ENCODE results near the gene CDH10.

The CDH10 gene

DNA sequence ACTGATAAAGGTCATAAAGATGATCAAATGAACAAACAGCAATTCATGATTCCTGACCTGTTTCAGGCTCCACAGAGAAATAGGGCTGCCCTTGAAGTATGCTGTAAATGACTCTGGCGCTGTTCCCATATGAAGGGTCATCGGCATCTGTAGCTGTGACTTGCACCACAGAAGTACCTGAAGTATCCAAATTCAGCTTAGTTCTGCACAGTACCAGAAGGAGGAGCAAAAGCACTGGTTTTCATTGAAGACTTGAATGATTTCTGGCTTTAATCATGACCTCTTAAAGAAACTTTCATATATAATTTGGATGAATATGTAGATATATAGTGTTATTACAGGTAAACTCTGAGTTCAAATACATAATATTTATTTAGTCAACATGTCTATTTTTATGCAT is 109.1 kb downstream of the CDH10 start:
- no peak for TF ChIP-seq CTCF (IDR thresholded peaks at IDR 0.05; ENCODE audit: low read depth, low read length)
- no peak for TF ChIP-seq EZH2phosphoT487 (IDR thresholded peaks at IDR 0.05; ENCODE audit: low read depth)
- Histone ChIP-seq H3K79me2 (ENCODE audit: low read length) (no peaks in the 10 kb centered on the region), H3K27ac (ENCODE audit: low read length) (no peak overlapping the region), H4K20me1 (ENCODE audit: insufficient read depth, low read length) (no peaks in the 10 kb centered on the region), H2AFZ (ENCODE audit: low read depth, low read length) (no peak overlapping the region), H3K4me1 (ENCODE audit: low read length) (peaks cover 4% of the 10 kb centered on the region; the same call in 1 of the 2 replicates), H3K4me2 (ENCODE audit: low read length) (no peak overlapping the region), H3K4me3 (ENCODE audit: low read length) (no peak overlapping the region), H3K36me3 (replicated peaks; ENCODE audit: low read depth, low read length) (no peaks in the 10 kb centered on the region), H3K27me3 (ENCODE audit: low read depth, low read length) (no peaks in the 10 kb centered on the region), H3K9ac (ENCODE audit: low read length) (no peak overlapping the region), H3K9me3 (ENCODE audit: insufficient read depth, low read length) (no peaks in the 10 kb centered on the region)

DNA sequence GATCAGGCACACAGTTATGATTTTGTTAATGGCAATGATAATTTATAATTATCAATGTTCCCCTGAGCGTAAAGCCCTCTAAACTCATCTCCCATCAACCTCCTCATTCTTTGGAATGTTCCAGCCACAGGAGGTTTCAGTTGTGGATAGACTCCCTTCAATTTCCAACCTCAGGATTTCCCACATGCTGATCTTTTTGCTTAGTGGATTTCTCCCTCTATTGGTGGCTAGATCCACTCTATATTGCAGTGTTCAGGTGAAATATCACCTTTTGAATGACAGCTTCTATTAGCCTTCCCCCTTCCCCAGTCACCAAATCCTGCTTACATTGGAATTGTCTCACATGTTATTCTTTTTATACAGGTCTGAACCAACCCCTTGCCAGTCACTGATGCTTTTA is 113.9 kb downstream of the CDH10 start:
- Histone ChIP-seq H3K9ac (ENCODE audit: low read length) (no peak overlapping the region), H3K4me2 (ENCODE audit: low read length) (no peak overlapping the region), H4K20me1 (ENCODE audit: insufficient read depth, low read length) (no peaks in the 10 kb centered on the region), H3K27me3 (ENCODE audit: low read depth, low read length) (no peaks in the 10 kb centered on the region), H3K9me3 (ENCODE audit: insufficient read depth, low read length) (no peaks in the 10 kb centered on the region), H3K79me2 (ENCODE audit: low read length) (no peaks in the 10 kb centered on the region), H3K4me3 (ENCODE audit: low read length) (no peak overlapping the region), H2AFZ (ENCODE audit: low read depth, low read length) (no peak overlapping the region), H3K36me3 (replicated peaks; ENCODE audit: low read depth, low read length) (no peaks in the 10 kb centered on the region), H3K27ac (ENCODE audit: low read length) (no peak overlapping the region), H3K4me1 (ENCODE audit: low read length) (no peaks in the 10 kb centered on the region)
- TF ChIP-seq CTCF (IDR thresholded peaks at IDR 0.05; ENCODE audit: low read depth, low read length), result no peak
- TF ChIP-seq EZH2phosphoT487 (IDR thresholded peaks at IDR 0.05; ENCODE audit: low read depth), result no peak

GRCh38 chr5:24525414-24525813 is 119.4 kb downstream of the CDH10 start:
- Histone ChIP-seq H3K79me2 (ENCODE audit: low read length) (no peaks in the 10 kb centered on the region), H3K27ac (ENCODE audit: low read length) (no peak overlapping the region), H3K9ac (ENCODE audit: low read length) (no peak overlapping the region), H3K9me3 (ENCODE audit: insufficient read depth, low read length) (no peaks in the 10 kb centered on the region), H4K20me1 (ENCODE audit: insufficient read depth, low read length) (no peaks in the 10 kb centered on the region), H3K4me2 (ENCODE audit: low read length) (no peak overlapping the region), H2AFZ (ENCODE audit: low read depth, low read length) (no peak overlapping the region), H3K27me3 (ENCODE audit: low read depth, low read length) (no peaks in the 10 kb centered on the region), H3K4me3 (ENCODE audit: low read length) (no peak overlapping the region), H3K4me1 (ENCODE audit: low read length) (no peaks in the 10 kb centered on the region), H3K36me3 (replicated peaks; ENCODE audit: low read depth, low read length) (no peaks in the 10 kb centered on the region)
- TF ChIP-seq EZH2phosphoT487 (IDR thresholded peaks at IDR 0.05; ENCODE audit: low read depth) (no peak), CTCF (IDR thresholded peaks at IDR 0.05; ENCODE audit: low read depth, low read length) (no peak)

GRCh38 chr5:24512423-24512822 is 132.4 kb downstream of the CDH10 start:
- Histone ChIP-seq H3K4me3 (ENCODE audit: low read length) (no peak overlapping the region), H3K27me3 (ENCODE audit: low read depth, low read length) (no peaks in the 10 kb centered on the region), H3K9ac (ENCODE audit: low read length) (no peak overlapping the region), H2AFZ (ENCODE audit: low read depth, low read length) (no peak overlapping the region), H3K4me2 (ENCODE audit: low read length) (no peak overlapping the region), H3K4me1 (ENCODE audit: low read length) (no peaks in the 10 kb centered on the region), H4K20me1 (ENCODE audit: insufficient read depth, low read length) (no peaks in the 10 kb centered on the region), H3K9me3 (ENCODE audit: insufficient read depth, low read length) (no peaks in the 10 kb centered on the region), H3K36me3 (replicated peaks; ENCODE audit: low read depth, low read length) (no peaks in the 10 kb centered on the region), H3K79me2 (ENCODE audit: low read length) (no peaks in the 10 kb centered on the region), H3K27ac (ENCODE audit: low read length) (no peak overlapping the region)
- no peak for TF ChIP-seq CTCF (IDR thresholded peaks at IDR 0.05; ENCODE audit: low read depth, low read length)
- no peak for TF ChIP-seq EZH2phosphoT487 (IDR thresholded peaks at IDR 0.05; ENCODE audit: low read depth)

Data from OCI-LY3 (cell line).